GM12878 (cell line): ENCODE results near the gene SHMT2.

Source experiments
- CHD4 ChIP-seq: fragments of 200-600 bp; sonication (generic); IDR thresholded peaks from 2 replicates; pipeline ENCODE4 v1.6.1; 2016; ENCODE audit warnings: mild to moderate bottlenecking
- EP300 ChIP-seq, 2 experiments: fragments of 150-350 bp in 1 of 2; IDR thresholded peaks; 2 replicates each; pipeline ENCODE4 v1.6.1; 2011 to 2012; ENCODE audit warnings: low read depth in 2 of 2, low read length in 2 of 2, borderline replicate concordance in 1 of 2, improper control_type of control experiment in 1 of 2, inconsistent platforms in 1 of 2; ENCODE audit not compliant: control insufficient read depth in 1 of 2
- KDM1A ChIP-seq: fragments of 200-600 bp; sonication (generic); IDR thresholded peaks from 2 replicates; pipeline ENCODE4 v1.6.1; 2016; ENCODE audit warnings: borderline replicate concordance
- MAX ChIP-seq: IDR thresholded peaks from 2 replicates; pipeline ENCODE4 v1.6.1; 2012; ENCODE audit warnings: low read depth, low read length, improper control_type of control experiment
- POLR2AphosphoS5 ChIP-seq: IDR thresholded peaks from 2 replicates; pipeline ENCODE4 v1.6.1; 2011; ENCODE audit warnings: mild to moderate bottlenecking, low read length, inconsistent platforms
- REST ChIP-seq: IDR thresholded peaks from 2 replicates; pipeline ENCODE4 v1.6.1; 2012; ENCODE audit warnings: mild to moderate bottlenecking, low read depth, low read length
- TBL1XR1 ChIP-seq: IDR thresholded peaks from 2 replicates; pipeline ENCODE4 v1.6.1; 2012; ENCODE audit warnings: low read depth, low read length, improper control_type of control experiment
- TF ChIP-seq, protein P1 (sequence below), 3 experiments: IDR thresholded peaks in 2 of 3; conservative IDR thresholded peaks in 1 of 3; 2 replicates each; pipeline ENCODE4 v1.5.1; 2011; ENCODE audit warnings: low read depth in 3 of 3, low read length in 3 of 3, mild to moderate bottlenecking in 3 of 3, control low read depth in 2 of 3, moderate library complexity in 2 of 3, inconsistent platforms in 1 of 3, mixed read lengths in 1 of 3; ENCODE audit not compliant: control insufficient read depth in 2 of 3, insufficient read depth in 1 of 3; ENCODE audit errors: extremely low read depth in 1 of 3

DNA sequence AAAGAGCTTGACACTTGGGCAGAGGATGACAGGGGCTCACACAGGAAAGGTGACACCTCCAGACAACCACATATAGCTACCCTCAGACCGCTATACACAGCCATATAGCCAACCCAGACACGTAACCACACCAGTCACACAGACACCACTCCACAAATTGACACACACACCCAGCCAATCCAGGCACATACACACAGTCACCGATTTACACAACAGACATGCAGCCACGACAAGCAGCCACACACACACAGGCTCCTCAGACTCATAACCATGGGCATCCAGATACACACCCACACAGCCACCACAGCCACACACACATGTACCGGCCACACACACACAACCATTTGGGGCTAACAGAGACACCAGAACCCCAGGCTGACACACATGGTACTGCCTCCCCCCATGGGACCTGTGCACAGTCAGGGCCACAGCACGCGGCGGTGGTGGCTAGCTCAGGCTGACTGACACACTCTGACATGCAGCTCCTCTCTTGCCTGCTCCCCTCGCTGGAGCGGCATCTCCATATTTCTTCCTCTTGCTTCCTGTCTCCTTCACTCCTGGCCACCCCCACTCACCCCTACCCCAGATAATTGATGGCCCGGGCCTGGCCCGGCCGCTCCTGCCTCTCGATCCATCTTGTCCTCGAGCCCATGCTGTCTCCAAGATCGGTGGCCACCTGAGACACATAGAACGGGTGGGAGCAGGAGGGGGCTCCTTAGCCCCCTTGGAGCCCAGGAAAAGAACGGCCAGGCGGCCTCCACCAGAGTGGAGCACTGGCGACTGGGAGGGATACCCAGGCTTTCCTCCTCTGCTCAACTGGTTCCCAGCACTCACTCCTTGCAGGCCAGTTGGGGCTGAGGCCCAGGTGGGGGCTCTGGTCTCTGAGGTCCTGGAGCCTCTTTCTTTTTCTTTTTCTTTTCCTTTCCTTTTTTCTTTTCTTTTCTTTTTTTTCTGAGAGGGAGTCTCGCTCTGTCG is 6.0 kb upstream of the SHMT2 start:
- TF ChIP-seq REST: no peak
- TF ChIP-seq, protein P1, sequence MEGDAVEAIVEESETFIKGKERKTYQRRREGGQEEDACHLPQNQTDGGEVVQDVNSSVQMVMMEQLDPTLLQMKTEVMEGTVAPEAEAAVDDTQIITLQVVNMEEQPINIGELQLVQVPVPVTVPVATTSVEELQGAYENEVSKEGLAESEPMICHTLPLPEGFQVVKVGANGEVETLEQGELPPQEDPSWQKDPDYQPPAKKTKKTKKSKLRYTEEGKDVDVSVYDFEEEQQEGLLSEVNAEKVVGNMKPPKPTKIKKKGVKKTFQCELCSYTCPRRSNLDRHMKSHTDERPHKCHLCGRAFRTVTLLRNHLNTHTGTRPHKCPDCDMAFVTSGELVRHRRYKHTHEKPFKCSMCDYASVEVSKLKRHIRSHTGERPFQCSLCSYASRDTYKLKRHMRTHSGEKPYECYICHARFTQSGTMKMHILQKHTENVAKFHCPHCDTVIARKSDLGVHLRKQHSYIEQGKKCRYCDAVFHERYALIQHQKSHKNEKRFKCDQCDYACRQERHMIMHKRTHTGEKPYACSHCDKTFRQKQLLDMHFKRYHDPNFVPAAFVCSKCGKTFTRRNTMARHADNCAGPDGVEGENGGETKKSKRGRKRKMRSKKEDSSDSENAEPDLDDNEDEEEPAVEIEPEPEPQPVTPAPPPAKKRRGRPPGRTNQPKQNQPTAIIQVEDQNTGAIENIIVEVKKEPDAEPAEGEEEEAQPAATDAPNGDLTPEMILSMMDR (IDR thresholded peaks at IDR 0.05 in 2 of 3, conservative IDR thresholded peaks at IDR 0.05 in 1 of 3; ENCODE audit: control insufficient read depth in 2 of 3, extremely low read depth in 1 of 3, insufficient read depth in 1 of 3, low read depth in 3 of 3, low read length in 3 of 3): no peak
- TF ChIP-seq POLR2AphosphoS5: no peak
- TF ChIP-seq MAX: no peak
- TF ChIP-seq EP300 (IDR thresholded peaks at IDR 0.05; ENCODE audit: borderline replicate concordance in 1 of 2, control insufficient read depth in 1 of 2, low read depth in 2 of 2, low read length in 2 of 2): no peak
- TF ChIP-seq CHD4: no peak
- TF ChIP-seq KDM1A: no peak
- TF ChIP-seq TBL1XR1: no peak
